H1 (cell line): Measurements from ENCODE around the gene EIPR1. TPM values are rescaled to one million over a fixed set of nuclear protein-coding genes. Genes with fewer than 3 reads are reported as not detected.

Source experiments
- CTCF ChIA-PET: fragments of 300-600 bp; sonication (Branson Sonifier 250); formaldehyde crosslinking; loops from one replicate; lab custom pipeline; 2021; ENCODE audit not compliant: partially characterized antibody; lab: Charles Lee
- POLR2A ChIA-PET: fragments of 300-600 bp; sonication (Branson Sonifier 250); formaldehyde crosslinking; loops from one replicate; lab custom pipeline; 2021; ENCODE audit warnings: inconsistent platforms; ENCODE audit not compliant: partially characterized antibody; lab: Charles Lee
- DNase-seq, 2 experiments: peaks; one replicate each; pipeline versions ENCODE4 v3.0.0 to v3.0.0-alpha.2; 2010 to 2022; ENCODE audit warnings: low spot score in 2 of 2, low read depth in 1 of 2, mixed read lengths in 1 of 2
- FAIRE-seq: peaks from 2 replicates; lab custom pipeline; 2011; peaks lifted over from hg19 to GRCh38; lab: Jason Lieb, UNC
- H2AFZ ChIP-seq: 2 replicates; pipeline ENCODE4 v1.8.1; 2012; ENCODE audit warnings: low read length, inconsistent platforms
- H2AK5ac ChIP-seq: 2 replicates; pipeline ENCODE4 v1.6.1; 2013; ENCODE audit warnings: low read depth, low read length
- H2BK120ac ChIP-seq: replicated peaks from 2 replicates; pipeline ENCODE3; 2013; ENCODE audit warnings: low read depth, low read length, inconsistent platforms
- H2BK12ac ChIP-seq: 2 replicates; pipeline ENCODE4 v1.6.1; 2013; ENCODE audit warnings: low read depth, low read length
- H2BK15ac ChIP-seq: 2 replicates; pipeline ENCODE4 v1.6.1; 2013; ENCODE audit warnings: low read length
- H2BK20ac ChIP-seq: 2 replicates; pipeline ENCODE4 v1.6.1; 2013; ENCODE audit warnings: low read length
- H2BK5ac ChIP-seq: 2 replicates; pipeline ENCODE4 v1.6.1; 2013; ENCODE audit warnings: low read depth, low read length
- H3K14ac ChIP-seq: 2 replicates; pipeline ENCODE4 v1.6.1; 2013; ENCODE audit warnings: inconsistent platforms; ENCODE audit not compliant: insufficient read length
- H3K18ac ChIP-seq: 2 replicates; pipeline ENCODE4 v1.6.1; 2013; ENCODE audit warnings: low read length; ENCODE audit errors: extremely low read depth
- H3K23ac ChIP-seq: 2 replicates; pipeline ENCODE4 v1.6.1; 2013; ENCODE audit warnings: inconsistent platforms; ENCODE audit not compliant: insufficient read length
- H3K23me2 ChIP-seq: 2 replicates; pipeline ENCODE4 v1.6.1; 2013; ENCODE audit warnings: low read depth, low read length
- H3K27ac ChIP-seq: 2 replicates; pipeline ENCODE4 v1.6.1; 2011; ENCODE audit warnings: low read depth, low read length, inconsistent platforms
- H3K27me3 ChIP-seq, 4 experiments: replicated peaks in 1 of 4; 1 replicate in 1 of 4; 2 replicates in 3 of 4; pipeline versions ENCODE4 v1.6.1 to v1.8.1; 2011 to 2013; ENCODE audit warnings: low read length in 3 of 4, mild to moderate bottlenecking in 3 of 4, inconsistent platforms in 2 of 4, mixed read lengths in 2 of 4, moderate library complexity in 1 of 4; ENCODE audit not compliant: control insufficient read depth in 3 of 4, insufficient read depth in 3 of 4; ENCODE audit errors: extremely low read depth in 1 of 4
- H3K36me3 ChIP-seq, 4 experiments: 2 replicates each; pipeline versions ENCODE4 v1.6.1 to v1.8.1; 2011 to 2013; ENCODE audit warnings: mild to moderate bottlenecking in 4 of 4, low read length in 3 of 4, moderate library complexity in 2 of 4, control low read depth in 1 of 4, inconsistent platforms in 1 of 4; ENCODE audit not compliant: insufficient read depth in 4 of 4, control insufficient read depth in 2 of 4
- H3K4ac ChIP-seq: replicated peaks from 2 replicates; pipeline ENCODE3; 2013; ENCODE audit warnings: low read length, low read depth, mixed read lengths, inconsistent platforms; ENCODE audit not compliant: insufficient read length
- H3K4me1 ChIP-seq, 4 experiments: replicated peaks in 1 of 4; 1 replicate in 1 of 4; 2 replicates in 3 of 4; pipeline versions ENCODE4 v1.6.1 to v1.8.1; 2011 to 2013; ENCODE audit warnings: low read length in 3 of 4, inconsistent platforms in 2 of 4, mixed read lengths in 1 of 4; ENCODE audit not compliant: insufficient read depth in 4 of 4, control insufficient read depth in 3 of 4
- H3K4me2 ChIP-seq, 2 experiments: 2 replicates each; pipeline versions ENCODE4 v1.6.1 to v1.8.1; 2011 to 2013; ENCODE audit warnings: low read depth in 2 of 2, low read length in 2 of 2, control low read depth in 1 of 2, inconsistent platforms in 1 of 2, mild to moderate bottlenecking in 1 of 2; ENCODE audit not compliant: insufficient read depth in 1 of 2
- H3K4me3 ChIP-seq, 4 experiments: fragments of 200-600, 300-600 bp in 1 of 4; sonication (generic), shearing (Covaris generic), sonication (Bioruptor Twin) in 1 of 4; 2 replicates each; pipeline versions ENCODE4 v1.5.1 to v1.8.1; 2011 to 2016; ENCODE audit warnings: low read length in 4 of 4, low read depth in 3 of 4, control low read depth in 2 of 4, inconsistent platforms in 2 of 4, mild to moderate bottlenecking in 2 of 4, mixed read lengths in 1 of 4, moderate library complexity in 1 of 4; ENCODE audit not compliant: insufficient read depth in 2 of 4; ENCODE audit errors: extremely low read depth in 1 of 4
- H3K56ac ChIP-seq: replicated peaks from 2 replicates; pipeline ENCODE3; 2013; ENCODE audit warnings: low read depth, mild to moderate bottlenecking, mixed read lengths, low read length, inconsistent platforms; ENCODE audit not compliant: insufficient read length
- H3K79me1 ChIP-seq: 2 replicates; pipeline ENCODE4 v1.6.1; 2013; ENCODE audit warnings: low read depth, low read length, control low read depth
- H3K79me2 ChIP-seq, 2 experiments: 2 replicates each; pipeline versions ENCODE4 v1.6.1 to v1.8.1; 2012 to 2013; ENCODE audit warnings: low read length in 2 of 2, mild to moderate bottlenecking in 2 of 2, inconsistent platforms in 1 of 2; ENCODE audit not compliant: insufficient read depth in 2 of 2, control insufficient read depth in 1 of 2
- H3K9ac ChIP-seq, 4 experiments: replicated peaks in 1 of 4; 1 replicate in 1 of 4; 2 replicates in 3 of 4; pipeline versions ENCODE4 v1.6.1 to v1.8.1; 2011 to 2013; ENCODE audit warnings: low read depth in 3 of 4, low read length in 3 of 4, control low read depth in 2 of 4, mild to moderate bottlenecking in 2 of 4, moderate library complexity in 2 of 4, inconsistent platforms in 1 of 4; ENCODE audit errors: extremely low read depth in 1 of 4
- H3K9me3 ChIP-seq, 2 experiments: 2 replicates each; pipeline versions ENCODE4 v1.6.1 to v1.8.1; 2012 to 2013; ENCODE audit warnings: mild to moderate bottlenecking in 2 of 2, moderate library complexity in 2 of 2, control low read depth in 1 of 2, inconsistent platforms in 1 of 2, low read depth in 1 of 2, low read length in 1 of 2, mixed read lengths in 1 of 2; ENCODE audit not compliant: insufficient read depth in 2 of 2
- H4K20me1 ChIP-seq, 2 experiments: replicated peaks in 1 of 2; 2 replicates each; pipeline versions ENCODE3 to v1.8.1; 2011 to 2013; ENCODE audit warnings: inconsistent platforms in 2 of 2, low read length in 2 of 2, mild to moderate bottlenecking in 1 of 2; ENCODE audit not compliant: insufficient read depth in 2 of 2, control insufficient read depth in 1 of 2
- H4K5ac ChIP-seq: 2 replicates; pipeline ENCODE4 v1.6.1; 2013; ENCODE audit warnings: low read length, low read depth, mixed read lengths, inconsistent platforms; ENCODE audit not compliant: insufficient read length
- H4K8ac ChIP-seq: 2 replicates; pipeline ENCODE4 v1.8.0; 2013; ENCODE audit warnings: mild to moderate bottlenecking, moderate library complexity, low read length, inconsistent platforms; ENCODE audit not compliant: insufficient read depth; ENCODE audit errors: extremely low read depth
- H4K91ac ChIP-seq: replicated peaks from 2 replicates; pipeline ENCODE3; 2013; ENCODE audit warnings: low read length, mixed read lengths, inconsistent platforms; ENCODE audit not compliant: insufficient read length
- CEBPB ChIP-seq: IDR thresholded peaks from 2 replicates; pipeline ENCODE4 v1.6.1; 2012; ENCODE audit warnings: low read depth, low read length
- EP300 ChIP-seq, 2 experiments: IDR thresholded peaks; 1 replicate in 1 of 2; 2 replicates in 1 of 2; pipeline ENCODE4 v1.6.1; 2011 to 2012; ENCODE audit warnings: low read depth in 2 of 2, low read length in 2 of 2, mild to moderate bottlenecking in 2 of 2, borderline replicate concordance in 1 of 2, inconsistent platforms in 1 of 2, moderate library complexity in 1 of 2
- EZH2 ChIP-seq: fragments of 200-600 bp; sonication (generic); IDR thresholded peaks from 2 replicates; pipeline ENCODE4 v1.7.1; 2012; ENCODE audit warnings: low read depth, mild to moderate bottlenecking, moderate library complexity, low read length, inconsistent platforms; ENCODE audit not compliant: severe bottlenecking
- GABPA ChIP-seq: IDR thresholded peaks from 2 replicates; pipeline ENCODE4 v1.6.1; 2011; ENCODE audit warnings: mild to moderate bottlenecking, low read length, moderate library complexity, borderline replicate concordance; ENCODE audit not compliant: insufficient read depth
- GTF2F1 ChIP-seq: IDR thresholded peaks from 2 replicates; pipeline ENCODE4 v1.6.1; 2012; ENCODE audit warnings: low read depth, low read length, improper control_type of control experiment, borderline replicate concordance
- TBP ChIP-seq: IDR thresholded peaks from 2 replicates; pipeline ENCODE4 v1.6.1; 2011; ENCODE audit warnings: low read depth, low read length, improper control_type of control experiment
- USF2 ChIP-seq: IDR thresholded peaks from 2 replicates; pipeline ENCODE4 v1.6.1; 2011; ENCODE audit warnings: low read length, improper control_type of control experiment
- ZNF274 ChIP-seq: IDR thresholded peaks from 2 replicates; pipeline ENCODE4 v1.7.0; 2012; ENCODE audit warnings: low read length, borderline replicate concordance; ENCODE audit errors: extremely low read depth
- WGBS, 2 experiments: shearing (Covaris generic) in 1 of 2; methylation state at CpG; one replicate each; pipeline versions ENCODE4 v1.1.6 to v1.1.7; 2013 to 2015; ENCODE audit warnings: low lambda C conversion rate in 2 of 2, mixed read lengths in 2 of 2, inconsistent platforms in 1 of 2, low coverage in 1 of 2, missing lambda C conversion rate in 1 of 2; ENCODE audit not compliant: insufficient replicate concordance in 2 of 2, insufficient coverage in 1 of 2, insufficient read length in 1 of 2; ENCODE audit errors: extremely low coverage in 1 of 2, missing lambda C conversion rate in 1 of 2; 5-methylcytosine and 5-hydroxymethylcytosine counted together
- polyA plus RNA-seq, 7 experiments: library from polyadenylated mRNA; depleted of rRNA in 3 of 7; stranded (reverse) in 5 of 7; unstranded in 2 of 7; fragments of >200 nt in 5 of 7; fragments of 200-250 nt in 2 of 7; gene quantifications; 1 replicate in 5 of 7; 2 replicates in 1 of 7; 4 replicates in 1 of 7; pipeline versions ENCODE4 v1.2.1 to v1.2.3, GENCODE V29; 2011 to 2013; ENCODE audit warnings: missing spikeins in 2 of 7, mixed read lengths in 2 of 7
- total RNA-seq: library from RNA; stranded (reverse); fragmentation: NEBNext Ultra II Directional; extraction: Animal tissue kit (Norgen Biotek cat#: 25700); gene quantifications from 2 replicates; pipeline ENCODE4 v1.2.1, GENCODE V29; 2021

The EIPR1 gene
- total and polyA plus RNA-seq, 2 of the 8 experiments (the other 6 are each of a cell fraction or from before 2014, with no cell fraction given), result 26.3 to 56.4 TPM

DNA sequence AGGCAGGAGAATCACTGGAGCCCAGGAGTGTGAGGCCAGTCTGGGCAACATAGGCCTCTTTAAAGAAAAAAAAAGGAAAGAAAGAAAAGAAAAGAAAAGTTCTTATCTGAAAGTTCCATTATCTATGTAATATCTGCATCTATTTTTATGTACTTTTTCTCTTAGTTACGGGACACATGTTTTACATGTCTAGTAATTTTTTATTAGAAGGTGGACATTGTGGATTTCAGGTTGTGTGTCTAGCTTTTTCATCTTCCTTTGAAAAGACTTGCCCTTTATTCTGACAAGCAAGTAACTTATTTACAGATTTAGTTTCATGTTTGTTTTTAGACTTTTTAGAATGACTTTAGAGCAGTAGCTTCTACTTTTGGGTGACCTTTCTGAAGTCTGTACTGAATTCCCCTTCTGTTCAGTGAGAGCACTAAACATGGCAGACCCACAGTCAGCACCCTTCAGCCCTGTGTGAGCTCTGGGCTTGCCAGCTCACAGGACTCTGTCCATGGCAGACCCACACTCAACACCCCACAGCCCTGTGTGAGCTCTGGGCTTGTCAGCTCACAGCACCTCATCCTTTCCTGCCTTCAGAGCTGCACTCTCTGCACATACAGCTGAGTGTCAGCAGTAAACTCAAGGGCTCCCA is 19.4 kb upstream of the EIPR1 start:
- Histone ChIP-seq H3K23ac (no peak overlapping the region), H3K4me1 (peaks cover 0 to 12% (median 8%) of the 10 kb centered on the region in 4 experiments; a peak in 6 of 7 replicates), H2BK5ac (no peak overlapping the region), H3K56ac (no peak overlapping the region), H3K79me1 (peaks cover 12% of the 10 kb centered on the region; the same call in 1 of the 2 replicates), H2BK20ac (no peak overlapping the region), H4K5ac (no peak overlapping the region), H3K79me2 (peaks cover 0 to 8% of the 10 kb centered on the region in 2 experiments; a peak in 1 of 4 replicates), H4K8ac (0 out of 2 replicates have a peak overlapping the region, but pooled peaks have one; percentile 16), H3K4ac (no peak overlapping the region), H3K18ac (no peak overlapping the region), H3K36me3 (peaks cover 0 to 7% (median 0%) of the 10 kb centered on the region in 4 experiments; a peak in 5 of 8 replicates), H3K9me3 (peaks cover 2 to 9% of the 10 kb centered on the region in 2 experiments; a peak in 2 of 4 replicates), H3K4me2 (no peak overlapping the region), H3K14ac (no peak overlapping the region), H2AFZ (no peak overlapping the region), H2AK5ac (no peak overlapping the region), H3K23me2 (no peaks in the 10 kb centered on the region), H3K27me3 (no peaks in the 10 kb centered on the region), H3K9ac (no peak overlapping the region), H2BK15ac (no peak overlapping the region), H3K4me3 (no peak overlapping the region), H2BK120ac (no peak overlapping the region), H4K91ac (no peak overlapping the region), H4K20me1 (peaks cover 0 to 3% of the 10 kb centered on the region in 2 experiments), H3K27ac (no peak overlapping the region), H2BK12ac (no peak overlapping the region)
- ChIA-PET POLR2A (no interaction called here), CTCF (interaction anchor here (1.2 to 3.2 kb wide), 3 partner anchors 8 to 26 kb away, joined by 3 to 13 read pairs (median 8); no protein-coding TSS in a partner anchor)
- FAIRE-seq, result no peak
- 96% methylated on average over 1 of the region's 1 CpG; no CpG with 5 or more reads in 1 of the 2 experiments for WGBS, 2 experiments
- DNase-seq, result no peak
- TF ChIP-seq EZH2, result no peak
- TF ChIP-seq ZNF274, result no peak
- no peak for TF ChIP-seq CEBPB
- TF ChIP-seq GABPA, result no peak
- TF ChIP-seq GTF2F1, result no peak
- TF ChIP-seq TBP, result no peak
- TF ChIP-seq EP300 (IDR thresholded peaks at IDR 0.05; ENCODE audit: borderline replicate concordance in 1 of 2, low read depth in 2 of 2, low read length in 2 of 2), result no peak
- no peak for TF ChIP-seq USF2
